ENCODE results near the gene MPC1L.
"Not testable (repeated sequence)": the region's sequence is repeated elsewhere in the genome, so short reads cannot be mapped to it uniquely, and the experiment has no call there.

MPC1L gene

GRCh38 chrX:40623139-40623536, at the start of gene MPC1L:
TSS of gene MPC1L (plus strand) at chrX:40623428. CDS start at chrX:40623566, 138 bp downstream.
- DNase-seq (ENCODE audit: low read depth in 4 of 4, low spot score in 1 of 4): no peak

DNA sequence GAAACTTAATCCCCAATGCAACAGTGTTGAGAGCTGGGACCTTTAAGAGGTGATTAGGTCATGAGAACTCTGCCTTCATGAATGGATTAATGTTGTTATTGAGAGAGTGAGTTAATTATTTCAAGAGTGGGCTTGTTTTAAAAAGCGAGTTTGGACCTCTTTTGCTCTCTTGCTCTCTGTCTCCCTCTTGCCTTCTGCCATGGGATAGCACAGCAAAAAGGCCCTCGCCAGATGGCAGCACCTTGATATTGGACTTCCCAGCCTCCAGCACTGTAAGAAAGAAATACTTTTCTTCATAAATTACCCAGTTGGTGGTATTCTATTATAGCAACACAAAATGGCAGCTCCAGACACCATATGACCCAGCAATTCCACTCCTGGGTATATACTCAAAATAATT, 49.5 kb upstream of the MPC1L start:
- no peak for DNase-seq (ENCODE audit: low read depth in 4 of 4, low spot score in 1 of 4)

DNA sequence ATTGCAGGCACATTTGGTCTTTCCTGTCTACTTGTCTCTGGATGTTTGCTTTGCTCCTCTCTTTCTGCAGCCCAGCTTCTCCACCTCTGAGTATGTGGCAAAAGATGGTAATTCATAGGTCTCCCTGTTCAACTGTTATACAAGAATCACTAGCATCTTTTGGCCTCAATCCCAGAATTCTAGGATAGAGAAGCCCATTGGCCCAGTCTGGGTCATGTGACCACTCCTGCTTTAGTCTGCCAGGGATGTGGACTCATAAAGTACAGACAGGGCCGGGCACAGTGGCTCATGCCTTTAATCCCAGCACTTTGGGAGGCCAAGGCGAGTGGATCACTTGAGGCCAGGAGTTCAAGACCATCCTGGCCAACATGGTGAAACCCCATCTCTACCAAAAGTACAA, 47.8 kb upstream of the MPC1L start:
- DNase-seq (ENCODE audit: low read depth in 4 of 4, low spot score in 1 of 4): not testable (repeated sequence)

- DNase-seq (ENCODE audit: low read depth in 4 of 4, low spot score in 1 of 4): no peak
Measured at GRCh38 chrX:40576291-40576690, 46.9 kb upstream of the MPC1L start.

DNA sequence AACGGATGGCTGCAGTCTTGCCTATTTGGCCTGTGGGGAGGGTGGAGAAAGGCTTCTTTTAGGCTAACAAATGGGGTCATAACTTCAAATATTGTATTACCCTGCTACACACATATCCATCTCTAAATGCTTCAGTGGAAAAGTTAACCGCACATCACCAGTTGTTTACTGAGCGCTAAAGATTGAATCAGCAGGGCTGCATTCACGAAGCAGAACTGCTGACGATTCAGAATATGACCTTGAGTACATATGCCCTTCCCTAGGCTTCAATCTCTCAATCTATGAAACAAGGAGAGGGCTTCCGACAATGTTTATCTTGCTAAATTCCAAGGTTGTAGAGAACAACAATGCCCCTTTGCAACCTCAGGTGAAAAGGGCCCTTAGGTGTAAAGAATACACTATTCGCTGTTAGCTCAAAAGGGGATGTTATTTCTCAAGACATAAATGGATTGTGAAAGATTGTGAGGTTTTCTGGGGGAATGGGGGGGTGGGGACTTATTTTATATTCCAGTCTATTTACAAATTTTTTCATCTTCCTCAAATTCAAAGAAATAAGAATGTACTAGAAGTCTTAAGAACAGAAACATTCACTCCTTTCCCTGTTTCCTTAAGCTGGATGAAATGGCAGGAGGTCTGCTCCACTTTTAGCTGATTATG, 45.1 kb upstream of the MPC1L start:
- no peak for DNase-seq (ENCODE audit: low read depth in 4 of 4, low spot score in 1 of 4)

DNA sequence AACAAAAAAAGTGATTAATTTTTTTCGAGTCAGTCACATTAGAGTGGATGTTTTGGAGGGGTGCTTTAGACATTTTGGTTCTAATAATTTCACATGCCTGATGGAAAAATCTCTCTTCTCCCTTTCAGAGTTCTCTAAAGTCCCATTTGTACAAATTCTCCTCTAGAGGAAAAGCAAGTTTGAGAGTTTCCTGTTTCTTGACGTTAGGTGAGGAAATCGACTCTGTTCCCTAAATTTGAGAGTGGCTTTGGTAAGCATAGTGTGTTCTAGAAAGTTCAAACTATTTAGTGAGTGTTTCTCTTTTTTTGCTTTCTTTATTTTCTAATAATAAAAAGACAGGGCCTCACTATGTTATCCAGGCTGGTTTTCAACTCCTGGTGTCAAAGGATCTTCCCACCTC, 44.1 kb upstream of the MPC1L start:
- DNase-seq (ENCODE audit: low read depth in 4 of 4, low spot score in 1 of 4): no peak

DNA sequence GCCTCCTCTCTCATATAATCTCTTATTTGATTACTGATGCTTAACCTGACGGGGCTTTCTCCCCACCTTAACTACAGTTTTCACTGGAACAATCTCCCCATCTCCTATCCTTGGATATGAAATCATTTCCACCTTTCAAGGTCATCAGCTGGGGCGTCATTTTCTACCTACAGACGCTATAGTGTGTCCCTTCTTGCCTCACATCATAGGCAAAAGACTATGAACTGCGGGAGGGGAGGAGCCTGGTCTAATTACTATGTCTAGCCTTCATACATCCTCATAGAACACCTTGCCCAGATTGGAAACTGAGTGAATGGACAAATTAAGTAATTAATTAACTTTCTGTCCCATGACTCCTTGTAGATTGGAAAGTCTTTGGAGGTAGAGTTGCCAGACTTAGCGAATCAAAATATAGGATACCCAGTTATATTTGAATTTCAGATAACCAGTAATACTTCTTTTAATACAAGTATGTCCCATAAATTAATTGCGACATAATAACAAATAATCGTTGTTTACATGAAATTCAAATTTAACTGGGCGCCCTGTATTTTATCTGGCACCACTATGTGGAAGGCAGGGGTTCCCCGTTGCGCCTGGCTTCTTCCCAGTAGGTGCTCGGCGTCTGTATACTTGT, 43.2 kb upstream of the MPC1L start:
- no peak for DNase-seq (ENCODE audit: low read depth in 4 of 4, low spot score in 1 of 4)

DNA sequence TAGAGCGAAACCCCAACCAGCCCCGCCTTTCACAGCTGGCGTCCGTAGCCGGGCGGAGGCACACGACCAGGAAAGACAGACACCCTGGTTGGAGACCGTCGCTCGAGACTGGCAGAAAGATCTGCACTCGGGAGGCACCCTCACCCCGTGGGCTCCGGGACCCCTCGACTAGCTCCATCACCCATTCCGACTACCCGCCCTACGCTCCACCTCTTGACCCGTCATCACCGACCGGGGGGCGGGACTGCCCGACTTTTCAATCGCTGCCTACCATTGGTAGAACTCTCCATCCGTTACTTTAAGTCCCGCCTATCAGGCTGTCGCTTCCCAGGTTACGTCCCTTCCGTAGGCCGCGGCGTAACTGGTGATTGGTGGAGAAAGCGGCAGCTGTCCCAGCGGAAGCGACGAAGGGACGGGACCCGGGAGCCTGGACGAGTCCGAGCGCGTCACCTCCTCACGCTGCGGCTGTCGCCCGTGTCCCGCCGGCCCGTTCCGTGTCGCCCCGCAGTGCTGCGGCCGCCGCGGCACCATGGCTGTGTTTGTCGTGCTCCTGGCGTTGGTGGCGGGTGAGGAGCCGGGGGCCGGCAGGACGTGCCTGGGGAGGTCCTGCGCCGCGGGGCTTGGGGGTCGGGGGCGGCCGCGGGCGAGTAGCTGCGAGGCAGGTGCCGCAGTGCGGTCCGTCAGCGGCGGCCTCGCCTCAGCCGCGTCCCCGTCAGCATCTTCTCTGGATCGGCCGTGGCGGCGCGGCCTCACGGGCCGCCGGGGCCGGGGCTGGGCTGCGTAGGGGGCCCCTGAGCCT, 42.5 kb upstream of the MPC1L start, which contains the start of gene ATP6AP2:
ATP6AP2 (plus strand) TSS at position 434 of the 799 bp plus-strand sequence; CDS start at position 530, 96 bp downstream.
- peak; percentile 56 to 79 (median 70) for DNase-seq (ENCODE audit: low read depth in 4 of 4, low spot score in 1 of 4)

DNA sequence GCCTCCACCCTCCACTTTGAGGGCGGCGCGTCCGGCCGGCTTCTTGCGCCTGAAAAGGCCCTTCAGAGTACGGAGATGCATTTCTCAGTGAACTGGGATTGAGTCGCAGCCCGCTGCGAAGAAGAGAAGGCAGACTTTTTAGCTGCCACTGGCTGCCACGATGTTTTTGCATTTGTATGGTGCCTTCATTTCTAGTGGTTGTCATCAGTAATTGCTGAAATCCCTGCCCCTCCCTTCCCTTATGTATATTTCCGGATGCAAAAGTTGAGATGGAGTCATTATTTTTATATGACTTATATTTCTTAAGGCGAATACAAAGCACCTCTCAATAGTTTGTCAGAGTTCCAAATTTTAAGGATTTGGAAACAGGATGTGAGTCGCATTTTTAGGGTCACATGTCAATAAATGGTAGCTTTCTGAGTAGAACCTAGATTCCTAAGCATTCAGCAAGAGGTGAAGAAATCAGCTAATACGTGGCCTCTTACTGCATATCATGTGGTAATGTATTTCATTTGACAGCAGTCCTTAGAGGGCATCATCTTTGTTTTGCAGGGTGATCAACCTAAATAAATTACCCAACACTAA, 41.8 kb upstream of the MPC1L start:
- no peak for DNase-seq (ENCODE audit: low read depth in 4 of 4, low spot score in 1 of 4)

- not testable (repeated sequence) for DNase-seq (ENCODE audit: low read depth in 4 of 4, low spot score in 1 of 4)
Measured at GRCh38 chrX:40582178-40582577, 41.0 kb upstream of the MPC1L start.

- DNase-seq (ENCODE audit: low read depth in 4 of 4, low spot score in 1 of 4): no peak
Measured at GRCh38 chrX:40582811-40583210, 40.4 kb upstream of the MPC1L start.

DNA sequence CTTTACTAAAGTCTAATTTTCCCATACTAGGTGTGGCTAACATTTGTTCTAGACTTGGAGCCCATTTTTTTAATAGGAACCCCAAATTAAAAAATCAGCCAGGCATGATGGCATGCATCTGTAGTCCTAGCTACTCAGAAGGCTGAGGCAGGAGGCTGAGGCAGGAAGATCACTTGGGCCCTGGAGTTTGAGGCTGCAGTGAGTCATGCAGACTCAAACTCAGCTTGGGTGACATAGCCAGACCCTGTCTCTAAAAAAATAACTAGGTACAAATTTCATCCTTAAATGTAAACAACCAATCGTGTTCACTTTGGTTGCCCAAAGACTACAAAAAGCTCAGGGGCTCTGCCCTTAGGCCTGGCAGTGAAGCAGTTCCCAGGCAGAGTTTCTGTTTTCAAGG, 35.6 kb upstream of the MPC1L start:
- not testable (repeated sequence) for DNase-seq (ENCODE audit: low read depth in 4 of 4, low spot score in 1 of 4)

- not testable (repeated sequence) for DNase-seq (ENCODE audit: low read depth in 4 of 4, low spot score in 1 of 4)
Measured at GRCh38 chrX:40589616-40590321, 33.5 kb upstream of the MPC1L start.

- no peak for DNase-seq (ENCODE audit: low read depth in 4 of 4, low spot score in 1 of 4)
Measured at GRCh38 chrX:40603446-40603845, 19.8 kb upstream of the MPC1L start.

DNA sequence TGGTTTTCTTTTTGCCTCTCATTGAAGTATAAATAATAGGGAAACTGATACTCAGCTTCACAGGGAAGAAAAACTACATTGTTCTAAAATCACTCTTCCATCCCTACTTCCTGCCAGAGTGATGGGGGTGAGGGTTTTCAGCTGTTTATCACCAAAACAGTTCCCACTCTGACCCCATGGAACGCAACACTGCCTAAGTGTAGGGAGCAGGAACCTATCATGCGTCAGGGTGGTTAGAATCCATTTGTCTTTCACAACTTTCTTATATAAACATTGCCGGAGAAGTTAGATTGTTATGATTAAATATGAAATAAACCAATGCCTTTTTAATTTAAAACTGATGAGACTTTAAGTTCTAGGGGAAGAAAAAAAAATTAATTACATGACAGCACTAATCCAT, 15.8 kb upstream of the MPC1L start:
- no peak for DNase-seq (ENCODE audit: low read depth in 4 of 4, low spot score in 1 of 4)

DNA sequence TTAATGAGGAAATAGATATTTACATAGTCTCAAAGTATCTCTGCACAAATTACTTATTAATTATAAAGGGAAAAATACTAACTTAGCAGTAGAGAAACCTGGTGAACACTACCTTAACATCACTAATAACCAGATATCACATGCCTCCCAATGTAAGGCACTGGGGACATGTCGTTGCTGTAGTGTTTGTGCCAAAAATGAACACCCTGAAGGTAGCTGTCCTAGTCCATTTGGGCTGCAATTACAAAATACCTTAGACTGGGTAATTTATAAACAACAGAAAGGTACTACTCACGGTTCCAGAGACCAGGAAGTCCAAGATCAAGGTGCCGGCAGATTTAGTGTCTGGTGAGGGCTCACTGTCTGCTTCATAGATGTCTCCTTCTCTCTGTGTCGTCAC, 10.7 kb upstream of the MPC1L start:
- DNase-seq (ENCODE audit: low read depth in 4 of 4, low spot score in 1 of 4): no peak

DNA sequence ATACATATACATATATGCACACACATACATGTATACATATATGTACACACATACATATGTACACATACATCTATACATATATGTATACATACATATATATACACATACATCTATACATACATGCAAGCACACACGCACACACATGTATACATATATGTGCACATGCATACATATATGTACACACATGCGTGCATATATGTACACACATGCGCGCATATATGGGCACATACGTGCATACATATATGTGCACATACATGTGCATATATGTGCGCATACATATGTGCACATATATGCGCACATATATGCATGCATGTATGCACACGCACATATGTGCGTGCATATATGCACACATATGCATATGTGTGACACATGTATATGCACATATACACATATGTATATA, 7.3 kb upstream of the MPC1L start:
- no peak for DNase-seq (ENCODE audit: low read depth in 4 of 4, low spot score in 1 of 4)

GRCh38 chrX:40617566-40617965, 5.7 kb upstream of the MPC1L start:
- no peak for DNase-seq (ENCODE audit: low read depth in 4 of 4, low spot score in 1 of 4)

DNA sequence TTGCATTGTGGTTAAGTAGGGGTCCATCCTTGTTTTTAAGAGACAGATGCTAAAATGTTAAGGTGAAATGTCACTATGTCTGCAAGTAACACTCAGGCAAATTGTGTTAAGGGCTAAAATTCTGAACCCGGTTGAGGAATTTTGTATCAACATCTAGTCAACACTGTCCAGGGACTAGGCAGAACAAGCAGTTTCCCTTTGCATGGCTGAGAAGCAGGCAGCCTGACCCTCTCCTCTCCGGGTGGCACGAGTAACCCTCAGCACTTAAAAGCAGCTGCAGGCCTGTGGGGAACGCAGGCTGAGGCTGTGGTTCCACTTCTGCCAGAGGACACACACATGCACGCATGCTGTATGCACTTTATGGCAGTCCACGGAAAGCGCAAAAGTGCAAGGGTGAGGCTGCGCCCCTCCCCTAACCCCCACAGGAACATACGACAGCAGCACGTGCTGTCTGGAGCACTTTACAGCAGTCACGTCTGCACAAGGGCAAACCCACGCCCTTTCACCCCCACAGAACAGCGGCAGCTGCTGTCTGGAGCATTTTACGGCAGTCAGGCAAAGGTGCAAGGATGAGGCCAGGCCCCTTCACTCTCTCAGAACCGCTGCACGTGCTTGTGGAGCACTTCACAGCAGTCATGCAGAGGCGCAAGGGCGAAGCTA, 619 bp upstream of the MPC1L start:
- DNase-seq (ENCODE audit: low read depth in 4 of 4, low spot score in 1 of 4): no peak

DNA sequence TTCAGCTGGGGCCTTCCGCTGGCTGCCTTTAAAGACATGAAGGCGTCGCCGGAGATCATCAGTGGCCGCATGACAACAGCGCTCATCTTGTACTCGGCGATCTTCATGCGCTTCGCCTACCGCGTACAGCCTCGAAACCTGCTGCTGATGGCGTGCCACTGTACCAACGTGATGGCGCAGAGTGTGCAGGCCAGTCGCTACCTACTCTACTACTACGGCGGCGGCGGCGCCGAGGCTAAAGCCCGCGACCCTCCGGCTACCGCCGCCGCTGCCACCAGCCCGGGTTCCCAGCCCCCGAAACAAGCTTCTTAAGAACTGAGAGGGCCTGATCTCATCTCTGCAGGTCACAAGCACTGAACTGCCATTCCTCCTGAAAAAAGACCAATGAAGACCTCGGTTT, 437 bp downstream of the MPC1L start:
- DNase-seq (ENCODE audit: low read depth in 4 of 4, low spot score in 1 of 4): no peak

DNA sequence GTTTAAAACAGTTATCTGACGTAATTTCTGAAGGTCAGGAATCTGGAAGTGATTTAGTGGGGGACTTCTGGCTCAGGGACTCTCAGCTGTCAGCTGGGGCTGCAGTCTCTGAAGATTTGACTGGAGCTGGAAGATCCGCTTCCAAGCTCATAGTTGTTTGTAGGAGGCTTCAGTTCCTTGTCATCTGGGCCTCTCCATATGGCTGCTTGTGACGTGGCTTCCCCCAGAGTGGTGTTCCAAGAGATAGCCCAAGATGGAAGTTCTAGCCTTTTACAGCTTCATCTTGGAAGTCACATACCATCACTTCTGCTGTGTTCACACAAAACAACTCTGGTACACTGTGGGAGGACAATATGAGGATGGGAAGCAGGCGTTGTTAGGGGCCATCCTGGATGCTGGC, 2.1 kb downstream of the MPC1L start:
- no peak for DNase-seq (ENCODE audit: low read depth in 4 of 4, low spot score in 1 of 4)

All from stimulated activated CD4-positive, alpha-beta T cell treated with anti-CD3 and anti-CD28 coated beads, Interleukin-1b, Interleukin-23, amount 100 ng/mL, for 24 hours (primary cell).